Right lobe of liver (tissue), 4 donors: Measurements from ENCODE around the gene SOCS3.

Source experiments
- CTCF ChIP-seq, 4 donors: fragments of 200-600 bp in 3 of 4; fragments of 450-650 bp in 1 of 4; IDR thresholded peaks; one replicate each; pipeline versions ENCODE4 v1.5.1 to v1.8.0; 2016 to 2022; ENCODE audit warnings: antibody characterized with exemption in 4 of 4, mild to moderate bottlenecking in 2 of 4
- POLR2A ChIP-seq: fragments of 450-650 bp; IDR thresholded peaks from one replicate; pipeline ENCODE4 v1.6.1; 2017; ENCODE audit warnings: antibody characterized with exemption, mild to moderate bottlenecking
- donor health status: DM: no; HTN: no; CAD: no.
- donor health status: DM: no; HTN: no; CAD: no.
- donor health status: DM: no; HTN: yes; CAD: no.

- TF ChIP-seq CTCF (IDR thresholded peaks at IDR 0.05) (no peak), POLR2A (no peak)
Measured at GRCh38 chr17:78318843-78319242, 41.0 kb downstream of the SOCS3 start.
